ENCODE data around the gene NUCKS1. TPM values are rescaled to one million over a fixed set of nuclear protein-coding genes. Genes with fewer than 3 reads are reported as not detected.

NUCKS1 gene
- total RNA-seq, 1 donor from 2014 or later, result 244 TPM

DNA sequence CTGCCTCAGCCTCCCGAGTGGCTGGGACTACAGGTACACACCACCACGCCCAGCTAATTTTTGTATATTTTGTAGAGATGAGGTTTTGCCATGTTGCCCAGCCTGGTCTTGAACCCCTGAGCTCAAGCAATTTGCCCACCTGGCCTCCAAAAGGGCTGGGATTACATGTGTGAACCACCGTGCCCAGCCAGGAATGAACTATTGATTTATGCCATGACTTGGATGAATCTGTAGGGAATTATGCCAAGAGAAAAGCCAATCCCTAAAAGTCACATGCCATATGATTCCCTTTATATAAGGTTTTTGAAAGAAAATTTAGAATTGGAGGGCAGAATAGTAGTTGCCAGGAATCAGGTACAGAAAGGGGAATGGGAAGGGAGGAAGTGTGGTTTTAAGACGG is 50.6 kb downstream of the NUCKS1 start:
- DNase-seq, result no peak

- no peak for DNase-seq
Measured at GRCh38 chr1:205698921-205699320, 51.1 kb downstream of the NUCKS1 start.

DNA sequence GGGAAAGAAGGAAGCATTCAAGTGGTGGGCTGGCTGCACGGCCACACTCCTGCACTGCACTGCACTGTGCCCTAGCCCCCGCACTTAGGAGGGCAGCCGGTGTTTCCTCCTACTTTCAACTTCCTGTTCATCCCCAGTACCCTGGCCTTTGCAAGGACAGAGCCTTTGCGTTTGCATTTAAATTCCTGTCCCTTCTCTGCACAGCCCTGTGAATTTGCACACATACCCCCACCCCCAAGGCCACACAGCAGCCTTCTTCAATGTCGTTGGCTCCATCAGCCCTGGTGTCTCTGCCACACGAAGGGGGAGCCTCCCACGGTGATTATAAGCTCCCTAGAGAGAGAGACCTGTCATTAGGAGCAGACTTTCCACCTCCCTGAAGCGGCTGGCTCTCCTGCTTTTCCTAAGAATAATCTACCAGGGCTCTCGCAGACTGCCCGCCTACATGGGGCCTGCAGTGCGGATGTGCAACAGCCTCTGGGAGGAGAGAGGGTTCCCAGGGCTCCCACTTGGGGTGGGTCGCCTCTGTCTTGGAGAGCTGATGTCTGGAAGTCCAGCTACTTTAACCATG is 56.5 kb downstream of the NUCKS1 start:
- no peak for DNase-seq

DNA sequence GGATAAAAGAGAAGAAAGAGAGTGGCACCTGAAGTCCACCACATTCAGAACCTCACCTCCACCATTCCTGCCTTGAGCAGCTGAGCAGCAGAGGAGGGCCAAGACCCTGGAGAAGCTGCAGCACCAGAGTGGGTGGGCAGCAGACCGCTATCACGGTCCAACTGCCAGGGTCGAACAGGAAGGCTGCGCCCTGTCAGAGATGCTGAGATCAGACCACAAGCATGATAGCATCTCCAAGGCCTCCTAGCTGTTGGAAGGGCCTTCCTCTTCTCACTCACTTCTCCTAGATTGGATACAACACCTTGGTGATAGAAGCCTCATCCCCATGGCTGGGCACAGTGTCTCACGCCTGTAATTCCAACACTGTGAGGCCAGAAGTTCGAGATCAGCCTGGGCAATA is 57.6 kb downstream of the NUCKS1 start:
- DNase-seq, result no peak

GRCh38 chr1:205690122-205690756 is 59.7 kb downstream of the NUCKS1 start:
- DNase-seq, result no peak

DNA sequence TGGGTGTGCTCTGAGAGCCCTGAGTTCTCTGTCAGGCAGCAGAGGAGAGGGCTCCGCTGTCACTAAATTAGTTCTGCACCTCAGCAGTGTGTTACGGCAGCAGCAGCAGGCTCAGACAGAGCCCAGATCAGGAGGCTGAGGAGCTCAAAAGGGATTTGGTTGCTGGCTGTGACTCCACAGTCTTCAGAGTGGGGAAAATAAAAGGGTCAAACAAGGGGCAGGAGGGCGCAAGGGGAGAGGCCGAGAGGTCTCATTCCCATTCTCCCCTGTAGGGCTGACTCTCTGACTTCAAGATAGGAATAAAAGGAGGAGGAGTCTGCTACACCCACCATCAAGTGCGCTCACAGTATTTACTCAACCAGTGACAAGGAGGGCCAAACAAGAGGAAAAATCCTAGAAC is 60.5 kb downstream of the NUCKS1 start:
- no peak for DNase-seq

- DNase-seq, result no peak
Measured at GRCh38 chr1:205688171-205689080, 61.6 kb downstream of the NUCKS1 start.

- no peak for DNase-seq
Measured at GRCh38 chr1:205687242-205687641, 62.7 kb downstream of the NUCKS1 start.

GRCh38 chr1:205681364-205681763 is 68.6 kb downstream of the NUCKS1 start:
- no peak for DNase-seq

- no peak for DNase-seq
Measured at GRCh38 chr1:205680073-205680851, 69.7 kb downstream of the NUCKS1 start, which contains the start of gene SLC45A3. Gene SLC45A3 (minus strand): TSS chr1:205680509. CDS start chr1:205664656, 15,853 bp downstream.

DNA sequence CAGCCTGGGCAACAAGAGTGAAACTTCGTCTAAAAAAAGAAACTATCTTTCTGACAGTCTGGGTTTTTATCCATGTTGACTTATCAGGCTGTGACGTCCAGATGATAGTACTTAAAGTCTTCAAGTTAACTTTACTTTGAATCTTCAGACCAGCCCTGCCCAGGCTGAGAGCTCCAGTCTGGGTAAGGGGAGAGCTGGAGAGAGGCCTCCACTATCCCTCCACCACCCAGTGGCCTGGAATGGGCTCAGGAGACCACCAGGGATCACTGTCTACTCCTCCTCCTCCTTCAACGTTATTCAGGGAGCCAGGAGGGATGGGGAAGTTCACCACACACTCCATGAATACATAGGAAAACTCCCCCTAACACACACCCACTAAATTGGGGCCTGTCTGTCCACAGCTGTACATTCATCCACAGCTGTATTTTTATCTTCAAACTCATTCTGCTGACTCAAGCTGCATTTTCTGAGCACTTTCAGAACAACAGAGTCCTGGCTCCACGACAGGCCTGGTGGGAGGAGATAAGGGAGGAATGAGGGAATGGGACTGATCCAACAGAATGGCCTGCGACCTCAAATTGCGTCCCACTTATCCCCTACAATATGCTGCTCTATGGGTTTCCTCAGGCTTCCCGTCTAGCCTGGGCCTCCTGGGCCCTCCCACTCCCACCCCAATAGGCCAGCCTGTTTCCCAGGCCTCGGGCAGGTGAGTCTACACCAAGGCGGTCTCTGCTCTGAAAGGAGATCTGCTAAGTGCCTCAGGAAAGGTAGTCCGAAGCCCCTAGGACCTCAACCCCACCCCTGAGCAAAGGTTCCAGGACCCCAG is 71.5 kb downstream of the NUCKS1 start:
- no peak for DNase-seq

DNA sequence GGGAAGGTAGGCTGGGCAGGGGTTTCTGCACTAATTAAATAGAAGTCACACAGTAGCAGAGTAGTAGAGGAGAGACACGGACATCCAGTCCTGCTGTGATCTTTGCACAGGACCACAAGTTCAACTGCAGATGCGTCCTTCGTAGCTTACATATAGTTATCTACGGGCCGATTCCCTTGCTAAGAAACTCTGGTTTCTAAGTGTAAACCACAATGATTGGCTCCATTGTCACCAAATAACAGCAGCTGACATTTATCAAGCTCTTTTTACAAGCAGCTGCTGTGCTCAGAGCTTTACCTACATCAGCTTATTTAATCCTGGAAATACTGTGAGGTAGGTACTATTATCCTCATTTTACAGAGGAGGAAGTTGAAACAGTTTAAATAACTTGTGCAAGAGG is 72.8 kb downstream of the NUCKS1 start:
- no peak for DNase-seq

DNA sequence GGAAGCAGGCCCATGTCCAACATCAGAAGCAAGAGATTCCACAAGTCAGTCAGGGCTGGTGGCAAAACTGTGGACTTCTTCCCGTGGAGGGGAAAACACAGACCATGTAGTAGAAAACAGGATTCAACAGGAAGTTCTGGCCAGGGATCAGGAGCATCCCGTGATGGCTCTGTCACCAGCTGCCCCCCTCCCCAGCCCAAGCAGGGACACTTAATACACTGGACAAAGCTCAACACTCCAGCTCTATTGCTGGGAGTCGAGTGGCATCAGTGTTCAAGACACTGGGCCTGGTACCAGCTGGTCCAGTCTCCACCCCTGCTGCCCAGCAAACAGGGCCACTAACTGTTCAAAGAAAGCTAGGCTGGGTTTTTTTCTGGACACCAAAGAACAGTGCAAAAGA is 73.4 kb downstream of the NUCKS1 start:
- DNase-seq, result no peak

- no peak for DNase-seq
Measured at GRCh38 chr1:205676002-205676401, 74.0 kb downstream of the NUCKS1 start.

GRCh38 chr1:205675247-205675646 is 74.7 kb downstream of the NUCKS1 start:
- no peak for DNase-seq

DNA sequence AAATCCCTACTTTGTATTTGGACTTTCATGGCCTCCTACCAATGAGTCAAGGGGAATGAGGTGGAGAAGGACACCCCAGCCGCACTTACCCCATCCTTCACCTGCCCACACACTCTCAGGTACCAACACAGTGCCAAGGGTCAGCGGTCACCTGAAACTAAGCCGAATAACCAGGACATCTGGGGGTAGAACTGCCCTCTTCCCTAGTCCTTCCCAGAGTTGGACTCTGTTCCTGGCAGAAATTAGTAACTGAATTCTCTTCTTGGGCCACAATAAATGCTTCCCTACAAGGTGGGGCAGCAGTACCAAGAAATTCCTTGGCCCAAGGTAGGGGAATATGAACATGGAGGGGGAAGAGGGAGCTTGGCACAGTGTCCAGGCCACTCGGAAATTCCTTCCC is 77.0 kb downstream of the NUCKS1 start:
- no peak for DNase-seq

- no peak for DNase-seq
Measured at GRCh38 chr1:205672395-205672889, 77.5 kb downstream of the NUCKS1 start.

DNA sequence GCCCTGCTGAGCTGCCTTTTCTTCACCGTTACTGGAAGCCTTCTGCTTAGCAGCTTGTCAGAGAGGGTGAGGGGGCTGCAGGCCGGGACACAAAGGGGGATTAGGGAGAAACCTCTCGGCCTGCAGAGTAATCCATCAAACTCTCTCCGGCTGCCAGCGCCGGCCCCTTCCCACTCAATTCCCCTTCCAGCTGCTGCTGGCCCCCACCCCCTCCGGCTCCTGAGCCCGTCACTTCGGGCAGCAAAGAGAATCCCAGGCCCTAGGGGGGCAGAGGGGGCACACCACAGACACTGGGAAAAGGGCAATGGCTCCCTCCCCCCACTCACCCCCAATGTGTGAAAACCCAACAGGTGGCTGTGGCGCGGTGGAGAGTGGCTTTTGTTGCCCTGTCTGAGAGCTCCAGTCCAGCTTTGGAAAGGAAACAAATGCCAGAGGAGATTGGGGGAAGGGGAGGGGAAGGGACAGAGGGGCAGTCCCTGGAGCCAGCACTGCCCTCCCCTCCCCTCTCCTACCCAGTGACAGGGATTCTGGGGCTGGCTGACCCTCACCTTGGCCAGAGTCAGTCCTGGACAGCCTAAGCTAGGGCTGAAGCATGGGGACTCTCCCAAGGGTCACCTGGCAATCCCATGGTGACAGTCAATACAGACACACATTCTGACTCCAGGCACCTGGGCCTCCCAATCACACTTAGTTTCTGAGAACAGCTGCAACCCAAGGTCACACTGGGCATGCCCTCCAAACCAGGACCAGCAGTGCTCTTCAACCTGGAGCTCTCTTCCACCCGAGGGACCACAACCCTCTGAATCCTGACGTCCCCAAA is 79.2 kb downstream of the NUCKS1 start:
- no peak for DNase-seq

DNA sequence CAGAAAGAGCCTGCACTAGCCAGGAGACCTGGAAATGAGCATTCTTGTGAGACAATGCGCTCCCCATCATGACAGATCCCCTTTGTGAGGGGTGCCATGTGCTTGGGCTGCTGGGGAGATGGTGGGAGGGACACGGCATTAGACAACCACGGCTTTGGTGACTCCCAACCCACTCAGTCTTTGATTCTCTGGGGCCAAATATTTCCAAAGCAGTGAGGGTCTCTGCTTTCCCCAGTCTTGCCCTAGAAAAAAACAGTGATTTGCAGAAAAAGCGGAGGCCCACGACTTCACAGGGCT is 79.9 kb downstream of the NUCKS1 start:
- DNase-seq, result no peak

DNA sequence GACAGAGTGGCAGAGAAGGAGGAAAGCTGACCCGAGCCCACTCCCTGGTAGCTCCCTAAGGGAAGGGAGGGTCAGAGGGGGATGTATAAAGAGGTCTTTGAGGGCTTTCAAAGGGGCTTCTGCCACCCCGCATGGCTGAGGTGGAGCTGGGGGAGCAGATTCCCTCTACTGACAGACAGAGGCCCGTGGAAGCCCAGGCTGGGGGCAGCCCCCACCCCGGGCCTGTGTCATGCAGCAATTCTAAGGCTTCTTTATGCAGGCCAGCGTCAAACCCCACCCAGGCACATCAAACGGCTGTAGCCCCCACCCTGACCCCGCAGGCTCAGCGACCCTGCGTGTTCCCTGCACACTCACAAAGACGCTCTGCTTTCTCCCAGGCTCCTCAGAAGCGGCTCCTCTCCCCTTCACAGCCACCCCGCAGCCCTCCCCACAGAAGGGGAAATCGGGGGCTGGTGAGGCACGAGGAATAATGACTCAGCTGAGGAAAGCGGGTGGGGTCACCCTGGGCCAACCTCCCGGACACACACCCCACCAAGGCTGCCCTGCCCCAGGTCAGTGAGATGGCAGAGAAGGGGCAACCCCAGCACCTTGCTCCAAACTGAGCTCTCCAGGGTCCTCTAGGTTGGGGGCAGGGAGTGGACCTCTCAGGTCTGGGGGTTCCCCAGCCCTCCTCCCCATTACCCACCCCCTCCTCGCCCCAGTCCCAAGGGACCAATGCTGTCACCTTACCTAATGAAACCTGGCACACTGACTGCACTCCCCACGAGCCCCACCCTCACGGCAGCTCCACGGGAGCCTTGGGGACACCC is 80.4 kb downstream of the NUCKS1 start:
- DNase-seq, result no peak
